GM12878 (cell line): ENCODE results near the gene ITPR3. TPM values are rescaled to one million over a fixed set of nuclear protein-coding genes. Genes with fewer than 3 reads are reported as not detected.

Experiments used
- ATAC-seq: fragments of 200-7000 bp; cut with Tn5 transposase; 3 replicates; pipeline ENCODE4 v1.9.1; 2020; ENCODE audit warnings: mild to moderate bottlenecking, moderate library complexity
- BruUV-seq: library from RNA; stranded (reverse); fragments of 400-500 nt; replicated peaks from 2 replicates; lab custom pipeline; 2021; lab: Mats Ljungman, UMichigan
- CTCF ChIA-PET: fragments of 300-600 bp; sonication (Branson Sonifier 250); formaldehyde crosslinking; extraction: SDS; loops from one replicate; lab custom pipeline; 2021; ENCODE audit warnings: inconsistent platforms; lab: Yijun Ruan, JAX
- POLR2A ChIA-PET: fragments of 350-600 bp; formaldehyde crosslinking; extraction: SDS; loops from one replicate; lab custom pipeline; 2021; ENCODE audit warnings: inconsistent platforms; lab: Charles Lee
- RAD21 ChIA-PET: fragments of 300-600 bp; sonication (Branson Sonifier 250); formaldehyde crosslinking; loops from one replicate; lab custom pipeline; 2023; ENCODE audit warnings: antibody characterized with exemption; ENCODE audit not compliant: unreplicated experiment; lab: Charles Lee
- SMC1A ChIA-PET: fragments of 300-600 bp; sonication (Branson Sonifier 250); formaldehyde crosslinking; loops from one replicate; lab custom pipeline; 2023; ENCODE audit not compliant: unreplicated experiment, uncharacterized antibody; lab: Charles Lee
- DNase-seq: peaks from one replicate; pipeline ENCODE4 v3.0.0-alpha.2; 2011; ENCODE audit warnings: low read depth, low spot score
- FAIRE-seq: peaks from 3 replicates; lab custom pipeline; 2011; peaks lifted over from hg19 to GRCh38; lab: Jason Lieb, UNC
- H2AFZ ChIP-seq: 2 replicates; pipeline ENCODE4 v1.6.0; 2011; ENCODE audit warnings: low read depth, low read length, control low read depth; ENCODE audit not compliant: control insufficient read depth
- H3K27ac ChIP-seq: 2 replicates; pipeline ENCODE4 v1.5.1; 2011; ENCODE audit warnings: control low read depth; ENCODE audit not compliant: control insufficient read depth, insufficient read depth
- H3K27me3 ChIP-seq, 2 experiments: replicated peaks in 1 of 2; 2 replicates each; pipeline versions ENCODE4 v1.6.0 to v1.6.1; 2011; ENCODE audit warnings: low read length in 1 of 2; ENCODE audit not compliant: control insufficient read depth in 2 of 2, insufficient read depth in 2 of 2
- H3K36me3 ChIP-seq, 2 experiments: 2 replicates each; pipeline ENCODE4 v1.5.1; 2011; ENCODE audit warnings: low read length in 1 of 2; ENCODE audit not compliant: control insufficient read depth in 2 of 2, insufficient read depth in 2 of 2
- H3K4me1 ChIP-seq: 2 replicates; pipeline ENCODE4 v1.6.1; 2011; ENCODE audit warnings: mild to moderate bottlenecking, low read length, moderate library complexity, mixed read lengths; ENCODE audit not compliant: control insufficient read depth, insufficient read depth
- H3K4me2 ChIP-seq: 2 replicates; pipeline ENCODE4 v1.6.0; 2011; ENCODE audit warnings: control low read depth; ENCODE audit not compliant: control insufficient read depth, insufficient read depth
- H3K4me3 ChIP-seq: fragments of 200-600 bp; sonication (generic); 2 replicates; pipeline ENCODE4 v1.5.1; 2016
- H3K79me2 ChIP-seq: 2 replicates; pipeline ENCODE4 v1.6.0; 2011; ENCODE audit warnings: low read length; ENCODE audit not compliant: control insufficient read depth, insufficient read depth
- H3K9ac ChIP-seq: 2 replicates; pipeline ENCODE4 v1.8.0; 2011; ENCODE audit warnings: low read length, control low read depth, mixed read lengths; ENCODE audit not compliant: control insufficient read depth, insufficient read depth
- H3K9me3 ChIP-seq: replicated peaks from 3 replicates; pipeline ENCODE4 v1.5.1; 2011; ENCODE audit warnings: mild to moderate bottlenecking, low read length; ENCODE audit not compliant: control insufficient read depth, insufficient read depth
- H4K20me1 ChIP-seq: 2 replicates; pipeline ENCODE4 v1.6.0; 2011; ENCODE audit not compliant: control insufficient read depth, insufficient read depth
- ATF2 ChIP-seq: IDR thresholded peaks from 2 replicates; pipeline ENCODE4 v1.6.1; 2012; ENCODE audit warnings: low read length, inconsistent platforms
- CREM ChIP-seq: IDR thresholded peaks from 2 replicates; pipeline ENCODE4 v1.6.1; 2014; ENCODE audit warnings: antibody characterized with exemption, low read depth
- ESRRA ChIP-seq: IDR thresholded peaks from 2 replicates; pipeline ENCODE4 v1.6.1; 2012; ENCODE audit warnings: mild to moderate bottlenecking, low read length, improper control_type of control experiment
- FOXK2 ChIP-seq: fragments of 450-650 bp; IDR thresholded peaks from 2 replicates; pipeline ENCODE4 v1.6.1; 2017; ENCODE audit warnings: mild to moderate bottlenecking, moderate library complexity
- HDGF ChIP-seq: fragments of 450-650 bp; IDR thresholded peaks from 2 replicates; pipeline ENCODE4 v1.6.1; 2016; ENCODE audit warnings: antibody characterized with exemption
- IKZF1 ChIP-seq: fragments of 450-650 bp; conservative IDR thresholded peaks from 2 replicates; pipeline ENCODE4 v1.6.1; 2017; ENCODE audit warnings: antibody characterized with exemption, mild to moderate bottlenecking
- IRF3 ChIP-seq: fragments of 450-650 bp; IDR thresholded peaks from 2 replicates; pipeline ENCODE4 v1.6.1; 2014; ENCODE audit warnings: mild to moderate bottlenecking
- NKRF ChIP-seq: fragments of 450-650 bp; conservative IDR thresholded peaks from 2 replicates; pipeline ENCODE4 v1.6.1; 2017; ENCODE audit warnings: mild to moderate bottlenecking, moderate library complexity
- RCOR1 ChIP-seq: conservative IDR thresholded peaks from 2 replicates; pipeline ENCODE4 v1.6.1; 2012; ENCODE audit warnings: low read depth, low read length, improper control_type of control experiment
- WRNIP1 ChIP-seq: IDR thresholded peaks from 2 replicates; pipeline ENCODE4 v1.6.1; 2011; ENCODE audit warnings: low read depth, low read length, improper control_type of control experiment, borderline replicate concordance
- YY1 ChIP-seq: IDR thresholded peaks from 2 replicates; pipeline ENCODE4 v1.6.1; 2011; ENCODE audit warnings: low read depth, mild to moderate bottlenecking, low read length
- WGBS: methylation state at CpG from one replicate; pipeline ENCODE4 v1.1.6; 2016; ENCODE audit warnings: low lambda C conversion rate; ENCODE audit not compliant: insufficient replicate concordance, insufficient coverage; ENCODE audit errors: missing lambda C conversion rate; 5-methylcytosine and 5-hydroxymethylcytosine counted together
- in situ Hi-C: fragments of 300-500 bp; cut with MboI; formaldehyde crosslinking; loops from 9 replicates; pipeline ENCODE4 v1.14.3; 2018; ENCODE audit warnings: mixed read lengths
- intact Hi-C: fragments of 100-400 bp; cut with micrococcal nuclease; formaldehyde crosslinking; loops from one replicate; pipeline ENCODE4 v1.14.2; 2022; ENCODE audit not compliant: unreplicated experiment
- polyA plus RNA-seq, 11 experiments: library from polyadenylated mRNA; depleted of rRNA in 4 of 11; unstranded in 6 of 11; stranded (reverse) in 5 of 11; fragments of >200 nt; fragmentation: Nextera tagmentation in 4 of 11; fragmentation: Illumina TruSeq in 1 of 11; extraction: Ambion mirVana in 4 of 11; extraction: Trizol in 1 of 11; gene quantifications; 1 replicate in 1 of 11; 2 replicates in 10 of 11; pipeline versions ENCODE4 v1.2.1 to v1.2.3, GENCODE V29; 2011 to 2016; ENCODE audit warnings: inconsistent platforms in 2 of 11, missing spikeins in 2 of 11, low read depth in 1 of 11
- total RNA-seq, 4 experiments: library from RNA; depleted of rRNA in 3 of 4; stranded (reverse); fragments of >200 nt in 3 of 4; fragmentation: Illumina TruSeq in 1 of 4; extraction: Trizol in 1 of 4; gene quantifications; 2 replicates each; pipeline versions ENCODE4 v1.2.1 to v1.2.3, GENCODE V29; 2013 to 2021

ITPR3 gene
- total and polyA plus RNA-seq, 10 of the 15 experiments (the other 5 are each of a cell fraction or from before 2014, with no cell fraction given) = 0.32 to 34.0 (median 11.9) TPM

GRCh38 chr6:33588894-33589293, 32.2 kb upstream of the ITPR3 start:
- intact Hi-C loops = loop anchor here (1.0 to 10.0 kb wide), 2 partner anchors 111 to 566 kb away; no protein-coding TSS in a partner anchor
- ChIA-PET RAD21 (interaction anchor here (6.6 kb wide), 1 partner anchor 19 kb away, joined by 86 read pairs; no protein-coding TSS in a partner anchor), CTCF (interaction anchor here (1.3 to 7.6 kb wide), 5 partner anchors 17 to 113 kb away, joined by 6 to 235 read pairs (median 18); partner anchors contain the start of gene ITPR3), SMC1A (interaction anchor here (2.1 to 6.9 kb wide), 2 partner anchors 17 to 32 kb away, joined by 7 to 122 read pairs; partner anchors contain the start of gene ITPR3), POLR2A (no interaction called here)
- Histone ChIP-seq H3K36me3 (no peaks in the 10 kb centered on the region), H3K4me2 (no peak overlapping the region), H3K27ac (no peak overlapping the region), H2AFZ (no peak overlapping the region), H3K79me2 (no peaks in the 10 kb centered on the region), H3K27me3 (no peaks in the 10 kb centered on the region), H4K20me1 (no peaks in the 10 kb centered on the region), H3K9ac (no peak overlapping the region), H3K4me3 (no peak overlapping the region), H3K9me3 (no peaks in the 10 kb centered on the region), H3K4me1 (peaks cover 51% of the 10 kb centered on the region)
- ATAC-seq (no peak), FAIRE-seq (no peak), DNase-seq (no peak)
- in situ Hi-C loops = loop anchor here (5.0 kb wide), 1 partner anchor 113 kb away; no protein-coding TSS in a partner anchor
- TF ChIP-seq CREM (no peak), WRNIP1 (no peak), ESRRA (no peak), IKZF1 (no peak), NKRF (no peak), IRF3 (no peak), HDGF (no peak), ATF2 (no peak), FOXK2 (no peak), YY1 (no peak), RCOR1 (no peak)
- no TSS peak for BruUV-seq
- WGBS = 55% methylated on average over 4 of the region's 4 CpGs
